Measurements from ENCODE around the gene NOP10.
"Not testable (repeated sequence)": the region's sequence is repeated elsewhere in the genome, so short reads cannot be mapped to it uniquely, and the experiment has no call there.

The NOP10 gene

DNA sequence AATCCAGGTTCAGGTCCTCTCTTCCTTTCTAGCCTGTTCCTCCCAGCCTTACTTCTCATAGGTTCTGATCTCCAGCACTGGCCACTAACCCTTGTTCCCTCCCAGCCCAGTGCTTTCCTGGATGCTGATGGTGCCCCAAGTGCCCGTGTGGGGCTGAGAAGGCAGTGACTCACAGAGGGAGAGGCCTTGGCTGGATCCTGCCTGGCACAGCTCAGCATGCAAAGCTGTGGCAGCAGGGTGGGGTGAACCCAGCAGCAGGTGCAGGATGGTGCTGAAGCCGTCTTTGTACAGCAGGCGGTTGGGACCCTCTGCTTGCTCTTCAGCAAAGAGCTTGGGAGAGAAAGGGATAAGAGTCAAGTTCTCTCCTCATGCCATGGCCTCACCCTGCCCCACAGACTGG is 16.5 kb upstream of the NOP10 start:
- in situ Hi-C loops (cut with HindIII; ENCODE audit: low sequenced_read_pairs) = no loop called here

DNA sequence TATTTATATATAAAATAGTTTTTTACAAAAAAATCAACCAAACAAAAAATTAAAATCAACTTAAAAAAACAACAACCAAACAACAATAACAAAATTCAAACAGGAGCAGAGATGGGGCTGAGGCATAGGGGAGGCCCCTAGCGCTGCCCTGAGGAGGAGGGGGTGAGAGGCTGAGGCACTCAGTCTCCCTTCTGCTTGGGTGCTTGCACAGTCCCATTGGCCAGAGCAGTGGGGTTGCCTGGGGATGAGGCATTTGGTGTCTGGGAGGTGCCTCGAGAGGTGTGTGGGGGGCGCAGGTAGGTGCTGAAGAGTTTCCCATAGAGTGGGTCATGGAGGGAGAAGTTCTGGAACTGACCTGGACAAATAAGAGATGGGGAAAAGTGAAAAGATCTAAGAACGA is 16.0 kb upstream of the NOP10 start:
- in situ Hi-C loops (cut with HindIII; ENCODE audit: low sequenced_read_pairs) = no loop called here

DNA sequence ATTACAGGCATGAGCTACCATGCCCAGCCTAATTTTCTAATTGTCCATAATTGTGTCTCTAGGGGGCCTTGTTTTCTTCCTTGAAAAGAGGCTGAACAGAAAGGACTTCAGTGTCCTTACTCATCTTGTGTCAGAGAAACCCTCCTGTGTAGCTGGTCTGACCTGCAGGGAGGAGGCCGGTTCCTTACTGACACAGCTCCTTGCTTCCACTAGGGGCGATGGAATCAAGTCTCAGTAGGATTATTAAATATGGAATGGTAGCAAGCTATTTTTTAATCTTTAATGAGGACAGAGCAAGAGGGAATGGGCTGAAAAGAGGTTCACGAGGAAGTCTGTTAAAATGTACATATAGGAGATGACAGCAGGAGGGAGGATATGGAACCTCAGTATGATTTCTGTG is 15.4 kb upstream of the NOP10 start:
- in situ Hi-C loops (cut with HindIII; ENCODE audit: low sequenced_read_pairs) = no loop called here

DNA sequence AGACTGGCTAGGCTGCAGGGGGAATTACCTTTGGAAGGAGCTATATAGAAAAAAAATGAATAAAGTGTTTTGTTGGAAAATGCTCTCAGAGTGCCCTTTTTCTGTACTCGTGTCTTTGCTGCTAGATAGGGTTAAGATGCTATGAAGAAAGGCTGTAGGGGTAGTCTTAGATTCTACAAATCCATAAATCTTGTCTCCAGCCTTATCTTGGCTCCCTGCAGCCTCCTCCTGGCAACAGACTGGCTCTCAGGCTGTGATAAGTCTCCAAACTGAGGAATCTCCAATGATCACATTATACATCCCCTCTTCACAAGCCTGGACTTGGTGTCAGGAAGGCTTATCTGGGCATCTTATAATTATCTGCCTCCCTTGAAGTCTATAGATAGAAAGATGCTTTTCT is 14.7 kb upstream of the NOP10 start:
- in situ Hi-C loops (cut with HindIII; ENCODE audit: low sequenced_read_pairs) = no loop called here

DNA sequence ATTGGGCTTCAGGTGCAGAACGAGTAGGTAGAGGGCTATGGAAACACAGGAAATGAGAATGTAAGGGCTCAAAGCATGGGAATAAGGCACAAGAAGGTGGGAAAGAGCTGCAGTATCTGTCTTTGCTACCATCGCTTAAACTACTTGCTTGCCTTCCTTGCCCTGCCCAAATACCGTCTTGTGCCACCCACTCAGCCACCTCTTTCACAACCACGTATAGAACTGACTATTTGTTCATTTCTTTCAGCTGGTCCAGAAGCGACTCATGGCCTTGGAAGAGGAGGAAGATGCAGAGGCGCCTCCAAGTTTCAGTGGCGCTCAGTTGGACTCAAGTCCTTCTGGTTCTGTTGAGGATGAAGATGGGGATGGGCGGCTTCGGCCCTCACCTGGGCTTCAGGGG is 12.3 kb upstream of the NOP10 start:
- in situ Hi-C loops (cut with HindIII; ENCODE audit: low sequenced_read_pairs) = no loop called here

DNA sequence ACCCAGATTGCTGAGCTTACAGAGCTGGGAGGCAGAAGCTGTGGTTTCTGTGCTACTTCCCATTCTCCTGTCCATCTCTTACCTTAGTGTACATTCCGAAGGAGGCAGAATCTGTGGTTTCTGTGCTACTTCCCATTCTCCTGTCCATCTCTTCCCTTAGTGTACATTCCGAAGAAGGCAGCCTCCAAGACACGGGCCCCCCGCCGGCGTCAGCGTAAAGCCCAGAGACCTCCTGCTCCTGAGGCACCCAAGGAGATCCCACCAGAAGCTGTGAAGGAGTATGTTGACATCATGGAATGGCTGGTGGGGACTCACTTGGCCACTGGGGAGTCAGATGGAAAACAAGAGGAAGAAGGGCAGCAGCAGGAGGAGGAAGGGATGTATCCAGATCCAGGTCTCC is 11.3 kb upstream of the NOP10 start:
- in situ Hi-C loops (cut with HindIII; ENCODE audit: low sequenced_read_pairs) = no loop called here

DNA sequence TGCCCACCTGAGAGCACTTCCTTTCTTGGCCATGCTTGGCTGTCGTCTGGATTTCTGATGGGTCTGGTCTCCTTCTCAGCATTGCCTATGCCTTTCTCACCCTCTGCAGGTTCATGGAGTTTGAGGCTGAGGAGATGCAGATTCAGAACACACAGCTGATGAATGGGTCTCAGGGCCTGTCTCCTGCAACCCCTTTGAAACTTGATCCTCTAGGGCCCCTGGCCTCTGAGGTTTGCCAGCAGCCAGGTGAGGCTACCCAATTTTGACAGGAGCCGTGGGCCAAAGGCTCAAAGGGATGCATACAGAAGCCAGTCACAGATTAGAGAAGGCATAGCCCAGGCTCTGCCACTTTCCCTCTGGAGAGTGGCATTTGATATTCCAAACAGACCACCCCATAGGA is 10.7 kb upstream of the NOP10 start:
- in situ Hi-C loops (cut with HindIII; ENCODE audit: low sequenced_read_pairs) = no loop called here

DNA sequence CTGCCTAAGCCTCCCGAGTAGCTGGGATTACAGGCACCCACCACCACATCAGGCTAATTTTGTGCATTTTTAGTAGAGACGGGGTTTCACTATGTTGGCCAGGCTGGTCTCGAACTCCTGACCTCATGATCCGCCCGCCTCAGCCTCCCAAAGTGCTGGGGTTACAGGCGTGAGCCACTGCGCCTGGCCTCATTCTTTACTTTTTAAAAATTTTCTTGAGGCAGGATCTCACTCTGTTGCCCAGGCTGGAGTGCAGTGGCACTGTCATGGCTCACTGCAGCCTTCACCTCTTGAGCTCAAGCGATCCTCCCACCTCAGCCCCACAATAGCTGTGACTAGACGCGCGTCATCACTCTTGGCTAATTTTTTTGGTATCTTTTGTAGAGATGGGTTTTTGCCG is 10.1 kb upstream of the NOP10 start:
- in situ Hi-C loops (cut with HindIII; ENCODE audit: low sequenced_read_pairs) = not testable (repeated sequence)

DNA sequence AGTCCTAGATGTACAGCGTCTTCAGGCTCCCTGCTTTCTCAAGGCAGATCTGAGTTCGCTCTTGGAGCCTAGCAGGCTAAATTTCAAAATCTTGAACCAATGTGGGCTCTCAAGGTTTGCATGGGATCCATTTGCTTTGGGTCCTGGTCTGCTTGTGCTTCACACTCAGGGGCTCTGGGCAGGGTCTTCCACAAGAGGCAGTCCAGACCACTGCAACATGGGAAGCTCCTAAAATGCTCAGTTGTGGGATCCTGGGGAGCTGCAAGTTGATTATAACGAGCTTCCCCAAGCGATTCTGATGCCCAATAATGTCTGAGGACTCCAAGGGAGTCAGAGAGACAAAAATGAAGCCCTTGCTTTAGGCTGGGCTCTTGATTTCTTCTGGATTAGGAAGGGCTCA is 6.8 kb upstream of the NOP10 start:
- in situ Hi-C loops (cut with HindIII; ENCODE audit: low sequenced_read_pairs) = no loop called here

DNA sequence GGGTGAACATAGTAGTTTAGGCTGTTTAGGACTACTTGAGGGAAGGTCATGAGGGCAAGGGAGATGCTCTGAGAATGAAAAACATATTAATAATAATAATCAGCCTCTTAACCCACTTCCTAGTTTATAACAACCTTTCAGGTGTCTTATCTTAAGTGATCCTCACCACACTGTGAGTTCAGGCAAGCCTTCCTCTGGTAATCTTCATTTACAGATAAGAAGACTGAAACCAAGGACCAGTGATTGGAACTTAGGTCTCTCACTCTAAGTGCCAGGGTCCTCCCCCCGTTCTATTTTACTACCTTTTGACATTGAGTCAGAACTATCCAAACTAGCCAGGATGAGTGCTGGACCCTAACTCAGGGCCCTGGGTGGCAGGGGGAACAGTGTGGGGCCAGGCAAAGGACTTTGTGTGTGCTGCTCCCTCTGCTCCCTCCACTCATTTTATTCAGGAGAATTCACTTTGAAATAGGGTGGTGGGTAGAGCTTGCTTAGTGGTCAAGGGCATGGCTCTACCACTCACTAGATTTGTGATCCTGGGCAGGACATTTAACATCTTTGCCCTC is 5.9 kb upstream of the NOP10 start:
- in situ Hi-C loops (cut with HindIII; ENCODE audit: low sequenced_read_pairs) = no loop called here

DNA sequence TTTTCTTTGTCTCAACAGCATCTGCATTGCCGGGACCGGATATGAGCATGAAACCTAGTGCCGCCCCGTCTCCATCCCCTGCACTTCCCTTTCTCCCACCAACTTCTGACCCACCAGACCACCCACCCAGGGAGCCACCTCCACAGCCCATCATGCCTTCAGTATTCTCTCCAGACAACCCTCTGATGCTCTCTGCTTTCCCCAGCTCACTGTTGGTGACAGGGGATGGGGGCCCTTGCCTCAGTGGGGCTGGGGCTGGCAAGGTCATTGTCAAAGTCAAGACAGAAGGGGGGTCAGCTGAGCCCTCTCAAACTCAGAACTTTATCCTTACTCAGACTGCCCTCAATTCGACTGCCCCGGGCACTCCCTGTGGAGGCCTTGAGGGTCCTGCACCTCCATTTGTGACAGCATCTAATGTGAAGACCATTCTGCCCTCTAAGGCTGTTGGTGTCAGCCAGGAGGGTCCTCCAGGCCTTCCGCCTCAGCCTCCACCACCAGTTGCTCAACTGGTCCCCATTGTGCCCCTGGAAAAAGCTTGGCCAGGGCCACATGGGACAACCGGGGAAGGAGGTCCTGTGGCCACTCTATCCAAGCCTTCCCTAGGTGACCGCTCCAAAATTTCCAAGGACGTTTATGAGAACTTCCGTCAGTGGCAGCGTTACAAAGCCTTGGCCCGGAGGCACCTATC is 5.2 kb upstream of the NOP10 start:
- in situ Hi-C loops (cut with HindIII; ENCODE audit: low sequenced_read_pairs) = no loop called here

DNA sequence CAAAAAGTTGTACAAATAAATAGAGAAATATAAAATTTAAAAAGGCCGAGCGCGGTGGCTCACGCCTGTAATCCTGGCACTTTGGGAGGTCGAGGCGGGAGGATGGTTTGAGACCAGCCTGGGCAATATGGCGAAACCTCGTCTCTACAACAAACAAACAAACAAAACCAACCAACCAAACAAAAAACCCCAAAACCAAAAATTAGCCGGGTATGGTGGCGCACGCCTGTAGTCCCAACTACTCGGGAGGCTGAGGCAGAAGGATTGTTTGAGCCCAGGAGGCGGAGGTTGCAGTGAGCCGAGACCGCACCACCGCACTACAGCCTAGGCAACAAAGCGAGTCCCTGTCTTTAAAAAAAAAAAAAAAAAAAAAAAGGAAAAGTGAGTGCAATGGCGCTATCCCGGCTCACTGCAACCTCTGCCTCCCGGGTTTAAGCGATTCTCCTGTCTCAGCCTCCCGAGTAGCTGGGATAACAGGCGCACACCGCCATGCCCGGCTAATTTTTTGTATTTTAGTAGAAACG is 661 bp downstream of the NOP10 start:
- in situ Hi-C loops (cut with HindIII; ENCODE audit: low sequenced_read_pairs) = not testable (repeated sequence)

DNA sequence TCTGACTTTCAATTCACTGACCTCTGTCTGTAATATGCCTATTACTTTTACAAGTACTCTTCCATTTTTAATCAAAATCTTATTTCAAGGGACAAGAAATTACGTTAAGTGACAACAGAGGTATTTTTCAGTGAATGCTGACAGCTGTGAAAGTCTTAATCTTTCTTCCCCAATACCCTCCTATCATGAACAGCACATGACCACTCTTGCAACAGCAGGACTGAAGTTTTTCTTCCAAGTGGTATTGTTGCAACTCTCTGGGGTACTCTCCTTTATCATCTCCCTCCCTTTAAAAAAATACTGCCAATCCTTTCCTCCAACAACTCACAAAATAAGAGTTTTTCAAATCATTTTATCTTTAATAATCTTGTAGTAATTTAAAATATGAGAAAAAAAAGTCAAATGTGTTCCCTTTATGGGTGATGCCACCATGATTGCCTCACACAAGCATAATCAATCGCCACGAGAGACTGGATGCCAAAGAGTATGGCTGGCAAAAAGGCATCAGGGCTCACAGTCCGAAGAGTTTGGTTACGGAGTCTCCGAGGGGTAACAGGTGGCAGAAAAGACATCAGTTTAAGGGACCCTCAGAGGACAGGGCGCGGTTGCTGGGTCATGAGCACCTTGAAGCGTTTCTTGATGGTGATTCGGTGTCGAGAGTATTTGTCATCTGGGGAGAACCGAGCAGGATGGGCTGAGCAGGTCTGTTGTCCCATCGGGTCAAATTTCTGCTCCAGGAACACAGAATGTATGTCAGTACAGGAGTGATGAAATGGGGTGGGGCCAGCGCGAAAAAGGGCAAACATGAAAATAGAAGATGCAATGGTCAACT is 1.3 kb downstream of the NOP10 start:
- in situ Hi-C loops (cut with HindIII; ENCODE audit: low sequenced_read_pairs) = no loop called here

DNA sequence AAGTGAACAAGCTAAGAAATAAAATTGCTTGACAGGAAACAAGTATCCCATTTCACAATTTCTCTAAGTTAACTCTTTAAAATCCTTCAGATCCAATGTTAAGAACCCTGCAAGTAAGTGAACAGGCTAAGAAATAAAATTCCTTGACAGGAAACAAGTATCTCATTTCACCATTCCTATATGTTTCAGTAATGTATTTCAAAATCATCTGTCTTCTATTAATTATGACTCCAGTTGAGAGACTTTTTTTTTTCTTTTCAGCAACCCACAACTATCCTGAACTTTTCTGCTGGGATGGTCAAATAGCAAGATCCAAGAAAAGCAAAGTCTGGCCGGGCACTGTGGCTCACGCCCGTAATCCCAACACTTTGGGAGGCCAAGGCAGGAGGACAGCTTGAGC is 3.0 kb downstream of the NOP10 start:
- in situ Hi-C loops (cut with HindIII; ENCODE audit: low sequenced_read_pairs) = no loop called here

DNA sequence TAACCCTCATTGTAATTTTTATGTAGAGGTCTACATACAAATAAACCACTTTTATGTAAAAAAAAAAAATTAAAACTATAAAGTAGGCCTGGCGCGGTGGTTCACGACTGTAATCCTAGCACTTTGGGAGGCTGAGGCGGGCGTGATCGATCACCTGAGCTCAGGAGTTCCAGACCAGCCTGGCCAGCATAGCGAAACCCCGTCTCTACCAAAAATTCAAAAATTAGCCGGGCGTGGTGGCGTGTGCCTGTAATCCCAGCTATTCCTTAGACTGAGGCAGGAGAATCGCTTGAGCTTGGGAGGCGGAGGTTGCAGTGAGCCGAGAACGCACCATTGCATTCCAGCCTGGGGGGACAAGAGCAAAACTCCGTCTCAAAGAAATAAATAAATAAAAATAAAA is 4.6 kb downstream of the NOP10 start:
- in situ Hi-C loops (cut with HindIII; ENCODE audit: low sequenced_read_pairs) = no loop called here

DNA sequence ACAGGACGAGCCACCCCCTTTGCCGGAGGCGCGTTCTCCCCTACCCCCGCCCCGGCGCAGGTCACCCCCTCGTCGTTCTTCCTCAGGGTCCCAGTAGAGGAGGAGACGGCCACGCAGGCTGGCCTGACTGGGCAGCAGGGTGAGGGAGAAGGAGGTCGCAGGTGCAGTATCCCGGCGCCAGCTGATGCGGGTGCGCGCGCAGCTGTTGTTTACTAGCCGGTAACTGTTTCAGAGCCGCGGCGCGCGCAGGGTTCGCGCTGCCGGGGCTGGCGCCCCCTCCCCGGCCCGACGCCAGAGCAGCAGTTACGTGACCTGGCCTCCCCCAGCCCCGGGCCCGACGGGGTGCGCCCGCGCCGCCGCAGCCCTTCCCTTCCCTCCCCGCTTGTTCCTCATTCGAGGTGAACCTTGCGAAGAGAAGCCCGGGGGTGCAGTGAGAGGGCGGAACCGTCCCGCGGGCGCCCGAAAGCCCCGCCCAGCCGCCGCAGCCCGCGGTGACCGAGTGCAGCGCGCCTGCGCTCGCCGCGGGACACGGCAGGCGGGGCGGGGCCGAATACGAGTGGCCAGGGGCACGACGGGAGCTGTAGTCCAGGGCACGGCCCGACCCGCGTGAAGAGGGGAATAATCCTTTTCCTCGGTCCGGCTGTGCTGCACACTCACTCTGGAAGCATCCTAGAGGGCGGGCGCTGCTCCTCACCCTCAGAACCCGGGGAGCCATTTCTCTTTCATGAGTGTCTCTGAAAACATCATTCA is 5.2 kb downstream of the NOP10 start, which contains the start of gene SLC12A6:
TSS of gene SLC12A6 (minus strand) at position 225 of the 750 bp plus-strand sequence. CDS start 1,101 bp downstream, outside the sequence.
- in situ Hi-C loops (cut with HindIII; ENCODE audit: low sequenced_read_pairs) = no loop called here

DNA sequence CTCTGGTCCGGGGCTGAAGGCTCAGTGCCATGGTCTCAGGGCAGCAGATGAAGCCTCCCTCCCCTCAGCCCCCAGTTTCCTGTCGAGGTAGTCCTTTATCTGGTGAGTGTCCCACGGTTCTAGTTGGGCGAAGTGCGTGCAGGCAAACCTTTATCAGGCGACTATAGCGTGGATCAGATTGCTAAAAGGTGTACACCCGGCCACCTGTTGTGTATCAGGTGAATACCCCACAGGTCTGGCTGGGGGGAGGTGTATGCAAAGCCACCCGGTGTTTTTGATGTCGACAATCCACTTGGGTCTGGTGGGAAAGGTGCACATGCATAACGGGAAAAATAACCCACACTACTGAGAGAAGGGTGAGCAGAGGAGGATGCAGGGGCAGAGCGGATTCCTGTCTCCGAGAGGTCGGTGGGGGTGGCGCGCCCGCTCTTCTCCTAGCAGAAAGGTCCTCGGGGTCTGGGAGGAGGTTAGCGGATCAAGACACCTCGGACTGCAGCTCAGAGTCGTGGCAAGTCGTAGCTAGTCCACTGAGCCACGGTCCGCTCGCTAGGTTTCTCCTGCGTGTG is 5.9 kb downstream of the NOP10 start:
- in situ Hi-C loops (cut with HindIII; ENCODE audit: low sequenced_read_pairs) = no loop called here

DNA sequence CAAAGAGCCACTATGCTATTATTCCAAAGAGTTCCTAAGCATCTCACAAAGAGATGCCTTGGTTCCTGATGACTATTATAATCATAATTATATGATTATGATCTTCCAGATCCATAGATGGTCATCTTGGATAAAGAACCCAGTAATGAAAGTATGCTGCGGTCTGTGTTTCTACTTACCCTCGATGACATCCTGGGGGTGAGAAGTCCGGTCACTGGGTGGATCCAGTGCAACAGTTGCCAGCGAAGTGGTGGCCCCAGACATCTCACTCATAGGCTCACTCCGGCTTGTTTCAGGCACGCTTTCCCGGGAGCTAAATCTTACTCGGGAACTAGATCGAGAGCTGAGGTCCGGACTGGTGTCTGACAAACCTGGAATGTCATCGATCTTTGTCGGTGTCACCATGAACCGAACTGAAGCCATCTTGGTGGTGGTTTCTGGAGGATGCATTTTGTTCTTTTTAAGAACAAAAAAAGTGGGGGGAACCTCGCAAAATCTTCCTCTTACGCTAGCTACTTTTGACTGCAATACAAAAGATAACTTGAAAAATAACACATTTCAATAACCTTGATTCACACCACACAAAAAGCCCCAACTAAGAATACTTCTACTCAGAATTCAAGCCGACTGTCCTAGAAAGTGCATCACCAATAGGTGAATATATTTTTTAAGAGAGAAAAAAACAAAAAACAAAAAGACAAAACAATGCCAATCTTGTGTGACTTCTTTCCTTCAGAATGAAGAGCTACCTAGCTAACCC is 6.5 kb downstream of the NOP10 start:
- in situ Hi-C loops (cut with HindIII; ENCODE audit: low sequenced_read_pairs) = no loop called here

DNA sequence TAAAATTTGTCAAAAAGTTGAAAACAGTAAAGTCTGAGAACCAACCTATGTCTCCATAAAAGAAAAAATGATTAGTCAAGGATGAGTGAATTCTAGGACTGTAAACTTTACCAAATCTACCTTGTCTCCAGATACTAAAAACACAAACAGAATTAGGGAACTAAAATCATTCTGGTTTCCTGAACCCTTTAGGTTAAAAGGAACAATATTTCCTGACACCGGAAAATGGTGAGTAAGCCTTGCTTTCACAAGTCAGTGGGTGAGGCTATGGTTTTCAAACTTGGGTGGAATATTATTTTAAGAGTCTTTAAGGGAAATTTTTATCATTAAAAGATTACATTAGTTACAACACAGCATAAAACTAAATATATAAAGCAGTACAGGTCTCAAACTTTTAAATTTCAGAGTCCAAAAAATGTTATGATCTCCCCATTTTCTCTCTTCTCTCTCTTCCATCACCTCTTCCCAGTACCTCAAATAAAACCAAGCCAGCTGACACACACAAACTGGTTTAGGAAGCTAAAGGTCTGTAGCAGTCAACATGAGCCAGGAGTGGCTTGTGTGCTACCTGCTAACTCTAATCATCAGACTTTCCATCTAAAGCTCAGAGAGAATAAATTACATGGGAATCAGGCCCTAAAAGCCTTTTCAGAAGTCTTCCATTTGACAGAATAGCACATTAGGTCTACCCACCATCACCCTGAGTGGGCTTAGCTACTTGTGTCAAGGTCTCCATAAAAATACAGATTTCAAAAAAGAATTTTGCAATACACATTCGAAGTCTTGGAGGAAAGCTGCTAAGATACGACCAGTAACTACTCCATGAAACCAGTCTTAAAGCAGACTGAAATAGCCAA is 7.5 kb downstream of the NOP10 start:
- in situ Hi-C loops (cut with HindIII; ENCODE audit: low sequenced_read_pairs) = no loop called here

Data from DLD1 (cell line).